ENCODE measurements around the gene TENM4.
"Not testable (repeated sequence)": the region's sequence is repeated elsewhere in the genome, so short reads cannot be mapped to it uniquely, and the experiment has no call there.

The TENM4 gene

GRCh38 chr11:79232346-79232745 lies 208.5 kb downstream of the TENM4 start:
- DNase-seq (ENCODE audit: low read depth), result no peak
- no peak overlapping the region for H3K4me3 ChIP-seq (ENCODE audit: low read depth, low read length)
- TF ChIP-seq CTCF (conservative IDR thresholded peaks at IDR 0.05; ENCODE audit: low read depth, low read length), result no peak

GRCh38 chr11:79229047-79229446 lies 211.8 kb downstream of the TENM4 start:
- no peak for TF ChIP-seq CTCF (conservative IDR thresholded peaks at IDR 0.05; ENCODE audit: low read depth, low read length)
- H3K4me3 ChIP-seq (ENCODE audit: low read depth, low read length), result no peak overlapping the region
- no peak for DNase-seq (ENCODE audit: low read depth)

- H3K4me3 ChIP-seq (ENCODE audit: low read depth, low read length), result no peak overlapping the region
- DNase-seq (ENCODE audit: low read depth), result no peak
- peak; percentile 24 for TF ChIP-seq CTCF (conservative IDR thresholded peaks at IDR 0.05; ENCODE audit: low read depth, low read length)
Measured at GRCh38 chr11:79227767-79228755, 212.8 kb downstream of the TENM4 start.

- H3K4me3 ChIP-seq (ENCODE audit: low read depth, low read length), result no peak overlapping the region
- TF ChIP-seq CTCF (conservative IDR thresholded peaks at IDR 0.05; ENCODE audit: low read depth, low read length), result no peak
- DNase-seq (ENCODE audit: low read depth), result no peak
Measured at GRCh38 chr11:79227308-79227707, 213.5 kb downstream of the TENM4 start.

- TF ChIP-seq CTCF (conservative IDR thresholded peaks at IDR 0.05; ENCODE audit: low read depth, low read length), result no peak
- H3K4me3 ChIP-seq (ENCODE audit: low read depth, low read length), result no peak overlapping the region
- DNase-seq (ENCODE audit: low read depth), result no peak
Measured at GRCh38 chr11:79226126-79226525, 214.7 kb downstream of the TENM4 start.

- DNase-seq (ENCODE audit: low read depth); H3K4me3 ChIP-seq (ENCODE audit: low read depth, low read length): not testable (repeated sequence)
Measured at GRCh38 chr11:79222163-79222562, 218.7 kb downstream of the TENM4 start.

- DNase-seq (ENCODE audit: low read depth), result no peak
- no peak for TF ChIP-seq CTCF (conservative IDR thresholded peaks at IDR 0.05; ENCODE audit: low read depth, low read length)
- H3K4me3 ChIP-seq (ENCODE audit: low read depth, low read length), result no peak overlapping the region
Measured at GRCh38 chr11:79221444-79222130, 219.2 kb downstream of the TENM4 start.

All from choroid plexus epithelial cell (primary cell).